Mucosa of rectum (tissue), 2 donors: ENCODE data around the gene RTTN.

Experiments used
- H3K27ac ChIP-seq, 2 donors: one replicate each; pipeline ENCODE4 v1.7.0; 2013; ENCODE audit warnings: inconsistent platforms in 2 of 2, low read depth in 2 of 2, low read length in 2 of 2
- H3K27me3 ChIP-seq, 2 donors: one replicate each; pipeline ENCODE4 v1.7.0; 2013; ENCODE audit warnings: low read length in 2 of 2; ENCODE audit not compliant: control insufficient read depth in 2 of 2, insufficient read depth in 2 of 2
- H3K36me3 ChIP-seq, 2 donors: one replicate each; pipeline ENCODE4 v1.7.0; 2013; ENCODE audit warnings: low read length in 2 of 2; ENCODE audit not compliant: control insufficient read depth in 2 of 2, insufficient read depth in 2 of 2
- H3K4me1 ChIP-seq, 2 donors: one replicate each; pipeline ENCODE4 v1.7.0; 2013; ENCODE audit warnings: low read length in 2 of 2, mild to moderate bottlenecking in 1 of 2; ENCODE audit not compliant: control insufficient read depth in 2 of 2, insufficient read depth in 2 of 2
- H3K4me3 ChIP-seq, 2 donors: one replicate each; pipeline ENCODE4 v1.7.0; 2013; ENCODE audit warnings: low read length in 2 of 2
- H3K9ac ChIP-seq, 2 donors: one replicate each; pipeline ENCODE4 v1.7.0; 2013; ENCODE audit warnings: low read length in 2 of 2, low read depth in 1 of 2, mild to moderate bottlenecking in 1 of 2
- H3K9me3 ChIP-seq, 2 donors: one replicate each; pipeline ENCODE4 v1.7.0; 2013; ENCODE audit warnings: low read length in 2 of 2; ENCODE audit not compliant: control insufficient read depth in 2 of 2
- donor health status: healthy.
- donor health status: Normal muscosa, but diverticular disease.

Gene RTTN

DNA sequence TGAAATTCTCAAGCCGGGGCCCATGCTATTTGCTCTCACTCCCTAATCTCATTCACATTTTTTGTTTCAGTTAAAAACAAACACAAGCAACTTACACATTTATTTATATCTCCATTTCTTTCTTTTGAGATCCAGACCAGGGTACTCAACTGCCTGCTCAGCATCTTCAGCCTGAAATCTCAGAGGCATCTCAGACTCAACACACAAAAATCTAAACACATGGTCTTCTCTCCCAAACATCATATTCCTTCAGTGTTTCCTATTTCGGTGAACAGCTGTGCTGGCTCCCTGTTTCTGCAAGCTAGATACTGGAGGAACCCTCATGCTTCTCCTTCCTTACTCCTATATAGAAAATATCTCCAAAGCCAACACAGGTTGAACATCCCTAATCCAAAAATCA, 11.3 kb upstream of the RTTN start:
- H3K4me3 ChIP-seq, result no peak overlapping the region
- H3K9ac ChIP-seq, result no peak overlapping the region
- no peaks in the 10 kb centered on the region for H3K36me3 ChIP-seq
- H3K27me3 ChIP-seq, result peaks cover 0 to 2% of the 10 kb centered on the region in 2 donors
- H3K27ac ChIP-seq, result no peak overlapping the region
- no peaks in the 10 kb centered on the region for H3K9me3 ChIP-seq
- no peaks in the 10 kb centered on the region for H3K4me1 ChIP-seq

DNA sequence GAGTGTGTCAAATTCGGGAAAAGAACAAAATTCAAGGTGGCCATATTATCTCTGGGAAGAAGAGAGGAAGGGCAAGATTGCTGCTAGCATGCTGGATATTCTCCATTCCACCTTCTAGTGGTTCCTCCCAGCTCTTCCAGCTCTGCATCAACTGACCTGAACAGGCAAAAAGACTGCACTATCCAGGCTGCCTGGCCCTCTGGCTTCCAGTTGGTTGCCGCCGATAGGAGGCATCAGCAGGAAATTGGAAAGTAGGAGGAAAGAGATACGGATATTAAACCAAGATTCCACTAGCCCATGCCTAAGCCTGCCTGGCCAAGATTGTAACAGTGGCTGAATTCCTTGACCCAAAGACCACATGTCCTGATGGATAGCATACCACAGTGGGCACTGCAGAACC, 1.7 kb upstream of the RTTN start:
- H3K4me3 ChIP-seq, result no peak overlapping the region
- no peak overlapping the region for H3K27ac ChIP-seq
- H3K9me3 ChIP-seq, result no peaks in the 10 kb centered on the region
- no peaks in the 10 kb centered on the region for H3K27me3 ChIP-seq
- peaks cover 0 to 2% of the 10 kb centered on the region in 2 donors for H3K36me3 ChIP-seq
- peaks cover 7 to 10% of the 10 kb centered on the region in 2 donors for H3K4me1 ChIP-seq
- no peak overlapping the region for H3K9ac ChIP-seq

DNA sequence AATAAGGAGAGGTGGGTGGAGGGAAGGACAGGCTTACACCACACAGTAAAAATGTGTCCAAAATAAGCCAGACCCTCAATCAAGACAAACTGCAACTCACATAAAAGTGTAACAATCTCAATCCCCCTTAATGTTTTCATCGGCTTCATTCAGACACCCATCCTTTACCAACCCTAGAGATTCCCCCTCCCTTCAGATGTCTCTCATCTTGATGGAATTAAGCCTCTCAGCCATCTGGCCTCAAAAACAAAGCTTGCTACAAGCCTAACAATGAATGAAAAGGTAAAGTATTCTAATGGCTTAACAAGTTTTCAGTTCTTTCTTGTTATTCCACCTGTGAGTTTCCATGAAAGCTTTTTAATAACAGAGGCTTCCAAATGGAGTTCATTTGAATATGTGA, 5.2 kb downstream of the RTTN start:
- H3K9me3 ChIP-seq, result no peaks in the 10 kb centered on the region
- no peak overlapping the region for H3K27ac ChIP-seq
- no peak overlapping the region for H3K4me3 ChIP-seq
- H3K27me3 ChIP-seq, result no peaks in the 10 kb centered on the region
- H3K4me1 ChIP-seq, result peaks cover 9 to 10% of the 10 kb centered on the region in 2 donors
- no peak overlapping the region for H3K9ac ChIP-seq
- H3K36me3 ChIP-seq, result peaks cover 8 to 11% of the 10 kb centered on the region in 2 donors

DNA sequence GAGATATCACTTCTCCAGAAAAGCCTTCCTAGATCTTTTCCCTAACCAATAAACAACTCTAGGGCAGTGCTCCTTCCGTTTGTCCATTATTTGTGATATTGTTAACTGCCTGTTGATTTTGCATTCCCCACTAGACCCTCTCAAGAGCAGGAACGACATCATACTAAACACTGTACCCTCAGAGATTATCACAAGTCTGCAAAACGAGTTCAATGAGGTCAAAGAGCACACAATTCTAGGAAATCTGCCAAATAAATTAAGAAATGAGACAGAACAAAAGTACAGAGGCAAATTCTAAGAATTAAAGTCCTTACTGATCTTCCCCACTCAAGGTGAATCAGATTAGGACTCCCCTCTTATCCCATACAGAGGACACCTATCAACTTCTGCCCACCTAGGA, 7.6 kb downstream of the RTTN start:
- Histone ChIP-seq H3K4me3 (no peak overlapping the region), H3K36me3 (peaks cover 8 to 20% of the 10 kb centered on the region in 2 donors), H3K27ac (no peak overlapping the region), H3K9me3 (no peaks in the 10 kb centered on the region), H3K4me1 (peaks cover 0 to 3% of the 10 kb centered on the region in 2 donors), H3K27me3 (no peaks in the 10 kb centered on the region), H3K9ac (no peak overlapping the region)

DNA sequence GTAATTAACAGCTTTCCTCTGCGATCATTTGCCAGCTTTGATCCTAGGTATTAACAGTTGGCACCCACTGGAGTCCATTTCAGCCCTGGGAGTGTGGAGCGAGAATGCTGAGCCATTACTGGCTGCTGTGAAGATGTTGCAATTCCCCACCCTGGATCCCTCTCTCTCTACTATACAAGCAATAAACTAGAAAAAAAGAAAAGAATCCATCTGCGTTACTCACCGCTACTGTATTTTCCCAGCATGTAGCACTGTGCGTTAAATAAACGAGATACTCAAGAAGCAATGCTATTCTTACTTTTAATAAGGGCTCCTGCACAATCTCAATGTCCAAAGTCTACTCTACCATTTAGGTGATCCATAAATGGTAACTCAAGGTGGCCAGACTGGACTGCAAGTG, 8.5 kb downstream of the RTTN start:
- Histone ChIP-seq H3K36me3 (peaks cover 8 to 25% of the 10 kb centered on the region in 2 donors), H3K9me3 (no peaks in the 10 kb centered on the region), H3K27ac (no peak overlapping the region)

DNA sequence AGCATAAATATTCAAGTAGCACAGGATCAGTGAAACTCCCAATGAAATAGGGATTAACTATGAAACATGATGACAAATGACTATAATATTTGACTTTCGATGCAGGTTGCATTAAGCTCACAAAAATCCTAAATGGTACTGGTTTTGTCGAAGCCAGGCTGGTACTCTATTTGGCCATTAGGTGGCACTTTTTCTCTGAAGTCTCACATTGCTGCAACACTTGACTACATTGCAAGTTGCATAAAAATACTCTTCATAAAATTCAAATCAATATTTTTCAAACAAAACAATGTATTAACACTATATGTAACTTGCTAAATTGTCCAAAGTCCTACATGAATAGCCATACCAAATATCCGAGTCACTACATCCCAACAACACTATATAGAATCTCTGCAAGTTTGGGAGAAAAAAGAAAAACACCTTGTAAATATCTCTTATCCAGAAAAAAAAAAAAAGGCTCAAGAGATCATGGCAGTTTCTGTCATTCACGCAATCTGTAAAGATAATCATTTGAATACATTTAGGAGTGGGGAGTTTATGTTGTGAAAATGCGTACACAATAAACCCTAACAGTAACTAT, 9.5 kb downstream of the RTTN start:
- Histone ChIP-seq H3K9me3 (no peaks in the 10 kb centered on the region), H3K9ac (no peak overlapping the region), H3K27me3 (no peaks in the 10 kb centered on the region), H3K4me1 (peaks cover 0 to 3% of the 10 kb centered on the region in 2 donors), H3K27ac (no peak overlapping the region), H3K36me3 (peaks cover 8 to 34% of the 10 kb centered on the region in 2 donors), H3K4me3 (no peak overlapping the region)

More for the DNA sequence above, 8.5 kb downstream of the RTTN start:
- no peak overlapping the region for H3K4me3 ChIP-seq
- H3K9ac ChIP-seq, result no peak overlapping the region
- H3K27me3 ChIP-seq, result no peaks in the 10 kb centered on the region
- peaks cover 0 to 3% of the 10 kb centered on the region in 2 donors for H3K4me1 ChIP-seq

DNA sequence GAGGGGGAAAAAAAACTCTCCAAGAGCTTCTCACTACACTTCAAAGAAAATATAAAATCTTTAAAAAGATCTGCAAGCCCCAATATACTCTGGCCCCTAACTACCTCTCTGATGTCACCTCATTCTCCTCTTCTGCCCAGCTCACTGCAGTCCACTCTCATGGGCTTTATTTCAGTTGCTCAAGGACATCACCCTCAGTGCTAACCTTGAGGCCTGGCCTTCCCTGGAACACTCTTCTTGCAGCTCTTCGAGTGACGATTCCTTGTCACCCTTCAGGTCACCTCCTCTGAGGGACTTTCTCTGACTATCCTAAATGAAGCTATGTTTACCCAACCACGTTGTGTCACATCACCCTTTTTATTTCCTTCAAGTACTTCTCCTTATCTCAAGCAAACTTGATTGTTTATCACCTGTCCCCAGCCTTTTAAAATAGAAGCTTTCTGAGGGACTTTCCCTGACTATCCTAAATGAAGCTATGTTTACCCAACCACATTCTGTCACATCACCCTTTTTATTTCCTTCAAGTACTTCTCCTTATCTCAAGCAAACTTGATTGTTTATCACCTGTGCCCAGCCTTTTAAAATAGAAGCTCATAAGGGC, 10.4 kb downstream of the RTTN start:
- no peak overlapping the region for H3K4me3 ChIP-seq
- H3K27me3 ChIP-seq, result no peaks in the 10 kb centered on the region
- H3K9ac ChIP-seq, result no peak overlapping the region
- no peaks in the 10 kb centered on the region for H3K9me3 ChIP-seq
- H3K36me3 ChIP-seq, result peaks cover 11 to 39% of the 10 kb centered on the region in 2 donors
- no peak overlapping the region for H3K27ac ChIP-seq
- H3K4me1 ChIP-seq, result peaks cover 0 to 3% of the 10 kb centered on the region in 2 donors

DNA sequence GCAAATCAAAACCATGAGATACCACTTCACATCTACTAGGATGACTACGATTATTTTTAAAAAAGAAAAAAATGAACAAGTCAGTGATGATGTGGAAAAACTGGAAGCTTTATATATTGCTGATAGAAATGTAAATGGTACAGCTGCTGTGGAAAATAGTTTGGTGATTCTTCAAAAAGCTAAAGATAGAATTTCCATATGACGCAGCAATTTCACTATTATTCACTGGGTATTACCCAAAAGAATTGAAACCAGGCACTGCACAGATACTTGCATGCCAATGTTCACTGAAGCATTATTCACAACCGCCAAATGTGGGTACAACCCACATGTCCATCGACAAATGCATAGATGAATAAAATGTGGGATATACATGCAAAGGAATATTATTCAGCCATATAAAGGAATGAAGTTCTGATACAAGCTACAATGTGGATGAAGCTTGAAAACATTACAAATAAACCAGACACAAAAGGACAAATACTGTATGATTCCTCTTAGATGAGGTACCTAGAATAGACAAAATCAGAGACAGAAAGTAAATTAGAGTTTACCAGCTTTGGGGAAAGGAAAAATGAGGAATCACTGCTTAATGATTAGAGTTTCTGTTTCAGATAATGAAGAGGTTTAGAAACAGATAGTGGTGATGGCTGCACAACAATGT, 11.1 kb downstream of the RTTN start:
- no peak overlapping the region for H3K9ac ChIP-seq
- peaks cover 0 to 3% of the 10 kb centered on the region in 2 donors for H3K4me1 ChIP-seq
- H3K36me3 ChIP-seq, result peaks cover 10 to 42% of the 10 kb centered on the region in 2 donors
- no peaks in the 10 kb centered on the region for H3K9me3 ChIP-seq
- no peak overlapping the region for H3K27ac ChIP-seq
- H3K27me3 ChIP-seq, result no peaks in the 10 kb centered on the region
- H3K4me3 ChIP-seq, result no peak overlapping the region

DNA sequence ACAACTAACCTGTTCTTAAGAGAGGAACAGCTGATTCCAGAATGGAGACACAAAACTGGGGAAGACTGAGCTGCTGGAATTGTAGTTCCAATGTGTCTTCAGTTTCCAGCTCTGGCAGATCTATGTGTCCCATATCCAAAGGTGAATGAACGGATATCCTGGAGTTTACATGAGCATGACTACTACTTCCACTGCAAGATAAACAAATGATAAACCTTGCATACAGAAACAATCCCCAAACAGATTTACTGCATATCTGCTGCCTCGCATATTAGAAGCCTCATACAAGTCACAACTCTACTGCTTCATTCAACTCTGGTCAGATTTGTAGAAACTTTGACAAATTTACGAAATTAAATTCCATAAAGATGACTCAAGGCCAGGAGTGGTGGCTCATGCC, 15.0 kb downstream of the RTTN start:
- peaks cover 12 to 51% of the 10 kb centered on the region in 2 donors for H3K36me3 ChIP-seq
- no peak overlapping the region for H3K4me3 ChIP-seq
- H3K27me3 ChIP-seq, result no peaks in the 10 kb centered on the region
- no peak overlapping the region for H3K9ac ChIP-seq
- H3K9me3 ChIP-seq, result no peaks in the 10 kb centered on the region
- H3K27ac ChIP-seq, result no peak overlapping the region
- peaks cover 0 to 3% of the 10 kb centered on the region in 2 donors for H3K4me1 ChIP-seq

DNA sequence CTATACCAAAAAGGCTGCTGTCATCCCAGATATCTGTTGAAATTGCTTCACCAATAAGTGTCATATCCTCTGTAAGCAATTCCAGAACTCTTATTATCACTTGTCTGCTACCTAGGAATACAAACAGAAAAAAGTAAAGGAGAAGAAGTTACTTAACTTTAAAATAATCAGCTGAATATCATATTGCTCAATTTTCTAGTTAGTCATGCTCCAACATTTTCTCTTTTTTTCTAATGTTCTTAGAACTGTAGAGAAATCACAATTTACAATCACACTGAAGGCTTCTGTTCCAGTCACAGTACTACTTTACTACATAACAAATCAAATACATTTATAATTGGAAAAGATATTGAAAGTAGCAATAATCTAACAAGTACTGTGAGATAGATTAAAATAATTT, 17.4 kb downstream of the RTTN start:
- no peak overlapping the region for H3K27ac ChIP-seq
- H3K4me3 ChIP-seq, result no peak overlapping the region
- no peaks in the 10 kb centered on the region for H3K27me3 ChIP-seq
- no peak overlapping the region for H3K9ac ChIP-seq
- H3K4me1 ChIP-seq, result no peaks in the 10 kb centered on the region
- no peaks in the 10 kb centered on the region for H3K9me3 ChIP-seq
- H3K36me3 ChIP-seq, result peaks cover 12 to 48% of the 10 kb centered on the region in 2 donors
